OCI-LY7 (cell line): ENCODE measurements around the gene SNX12. TPM values are rescaled to one million over a fixed set of nuclear protein-coding genes. Genes with fewer than 3 reads are reported as not detected.

Source experiments
- BruUV-seq: library from RNA; stranded (reverse); fragments of 400-500 nt; replicated peaks from 2 replicates; lab custom pipeline; 2021; lab: Mats Ljungman, UMichigan
- CTCF ChIA-PET: fragments of 300-600 bp; sonication (Branson Sonifier 250); formaldehyde crosslinking; loops from one replicate; lab custom pipeline; 2022; ENCODE audit warnings: antibody characterized with exemption; ENCODE audit not compliant: unreplicated experiment; lab: Charles Lee
- POLR2A ChIA-PET: fragments of 300-600 bp; sonication (Branson Sonifier 250); formaldehyde crosslinking; loops from one replicate; lab custom pipeline; 2022; ENCODE audit warnings: antibody characterized with exemption; lab: Charles Lee
- DNase-seq: peaks from one replicate; pipeline ENCODE4 v3.0.0-alpha.2; 2015; ENCODE audit warnings: low spot score
- H2AFZ ChIP-seq: fragments of 200-600 bp; sonication (generic), shearing (Covaris generic); 2 replicates; pipeline ENCODE4 v1.6.1; 2014; ENCODE audit warnings: mild to moderate bottlenecking, antibody characterized with exemption, low read length, moderate library complexity
- H3K27ac ChIP-seq: fragments of 200-600 bp; sonication (generic); 2 replicates; pipeline ENCODE4 v1.5.1; 2014; ENCODE audit warnings: mixed run types, low read depth, mild to moderate bottlenecking, moderate library complexity, low read length, inconsistent platforms; ENCODE audit not compliant: poor library complexity, severe bottlenecking
- H3K36me3 ChIP-seq: fragments of 200-600 bp; sonication (generic); 2 replicates; pipeline ENCODE4 v1.6.1; 2014; ENCODE audit warnings: mild to moderate bottlenecking, antibody characterized with exemption, low read length, moderate library complexity, mixed read lengths; ENCODE audit not compliant: insufficient read depth
- H3K4me1 ChIP-seq: fragments of 200-600 bp; sonication (generic); 2 replicates; pipeline ENCODE4 v1.5.1; 2014; ENCODE audit warnings: mild to moderate bottlenecking, low read length; ENCODE audit not compliant: insufficient read depth, poor library complexity, severe bottlenecking
- H3K4me2 ChIP-seq: fragments of 200-600 bp; sonication (generic); 2 replicates; pipeline ENCODE4 v1.6.1; 2014; ENCODE audit warnings: mild to moderate bottlenecking, low read length
- H3K4me3 ChIP-seq: fragments of 200-600 bp; sonication (generic); 2 replicates; pipeline ENCODE4 v1.5.1; 2014; ENCODE audit warnings: mild to moderate bottlenecking, low read depth, low read length; ENCODE audit not compliant: poor library complexity, severe bottlenecking
- H3K79me2 ChIP-seq: fragments of 200-600 bp; sonication (generic); 2 replicates; pipeline ENCODE4 v1.6.1; 2016; ENCODE audit warnings: low read depth, mild to moderate bottlenecking, low read length, moderate library complexity, mixed read lengths; ENCODE audit not compliant: insufficient read depth
- H3K9me2 ChIP-seq: fragments of 200-600 bp; sonication (generic); 2 replicates; pipeline ENCODE4 v1.6.1; 2016; ENCODE audit warnings: mild to moderate bottlenecking, low read length, mixed read lengths; ENCODE audit not compliant: insufficient read depth
- H3K9me3 ChIP-seq: fragments of 200-600 bp; sonication (generic); 2 replicates; pipeline ENCODE4 v1.6.1; 2014; ENCODE audit warnings: mild to moderate bottlenecking, mixed run types, low read length, mixed read lengths
- H4K20me1 ChIP-seq: fragments of 200-600 bp; sonication (generic); 2 replicates; pipeline ENCODE4 v1.6.1; 2014; ENCODE audit warnings: mild to moderate bottlenecking, antibody characterized with exemption, low read length, moderate library complexity, mixed read lengths; ENCODE audit not compliant: insufficient read depth
- CTCF ChIP-seq: fragments of 200-600 bp; sonication (generic); conservative IDR thresholded peaks from 2 replicates; pipeline ENCODE4 v1.5.1; 2014; ENCODE audit warnings: mild to moderate bottlenecking, antibody characterized with exemption, low read length, moderate library complexity, mixed read lengths
- EZH2phosphoT487 ChIP-seq: fragments of 200-600 bp; sonication (generic); IDR thresholded peaks from 2 replicates; pipeline ENCODE4 v1.6.1; 2018; ENCODE audit warnings: low read depth, borderline replicate concordance, mild to moderate bottlenecking, mixed run types, antibody characterized with exemption, low read length, moderate library complexity, mixed read lengths
- intact Hi-C: fragments of 100-400 bp; cut with micrococcal nuclease; formaldehyde crosslinking; loops from one replicate; pipeline ENCODE4 v1.10.0; 2022; ENCODE audit not compliant: unreplicated experiment
- total RNA-seq, 2 experiments: library from RNA; depleted of rRNA in 1 of 2; stranded (reverse); fragments of >200 nt in 1 of 2; shearing (Covaris generic) in 1 of 2; gene quantifications; 2 replicates each; pipeline ENCODE4 v1.2.3, GENCODE V29; 2014 to 2022

The SNX12 gene
- total RNA-seq, 2 experiments from 2014 or later, result 24.8 to 28.7 TPM

- Histone ChIP-seq H4K20me1 (no peaks in the 10 kb centered on the region), H3K9me3 (no peaks in the 10 kb centered on the region), H3K27ac (peak overlapping the region; percentile 61), H3K36me3 (peaks cover 15% of the 10 kb centered on the region), H3K4me1 (peaks cover 25% of the 10 kb centered on the region), H3K4me3 (peak overlapping the region; percentile 37), H3K9me2 (no peaks in the 10 kb centered on the region), H3K4me2 (peak overlapping the region; percentile 67), H2AFZ (peak overlapping the region; percentile 26; the same call in 1 of the 2 replicates), H3K79me2 (no peaks in the 10 kb centered on the region)
- ChIA-PET POLR2A (interaction anchor here (1.5 to 3.6 kb wide), 3 partner anchors 9 to 262 kb away, joined by 4 to 17 read pairs (median 10); partner anchors contain the start of genes IL2RG, MED12 and TAF1), CTCF (no interaction called here)
- DNase-seq, result peak; percentile 60
- BruUV-seq, result no TSS peak
- TF ChIP-seq EZH2phosphoT487, result no peak
- TF ChIP-seq CTCF, result no peak
- intact Hi-C loops, result no loop called here
Measured at GRCh38 chrX:71103110-71103983, 35.2 kb upstream of the SNX12 start.

- H3K79me2 ChIP-seq, result no peaks in the 10 kb centered on the region
- ChIA-PET POLR2A (interaction anchor here (1.5 to 3.6 kb wide), 3 partner anchors 10 to 263 kb away, joined by 4 to 17 read pairs (median 10); partner anchors contain the start of genes IL2RG, MED12 and TAF1), CTCF (interaction anchor here (0.5 kb wide), 1 partner anchor 16 kb away, joined by 3 read pairs; the partner anchor contains the start of gene MED12)
- H2AFZ ChIP-seq, result no peak overlapping the region
- H3K27ac ChIP-seq, result peak overlapping the region; percentile 61
- no TSS peak for BruUV-seq
- no peak for TF ChIP-seq CTCF
- TF ChIP-seq EZH2phosphoT487, result no peak
- 0 out of 2 replicates have a peak, but pooled peaks cover 6% of the 10 kb centered on the region for H3K36me3 ChIP-seq
- peaks cover 29% of the 10 kb centered on the region for H3K4me1 ChIP-seq
- H4K20me1 ChIP-seq, result no peaks in the 10 kb centered on the region
- H3K9me2 ChIP-seq, result no peaks in the 10 kb centered on the region
- intact Hi-C loops, result no loop called here
- DNase-seq, result no peak
- no peaks in the 10 kb centered on the region for H3K9me3 ChIP-seq
- H3K4me2 ChIP-seq, result no peak overlapping the region
- H3K4me3 ChIP-seq, result no peak overlapping the region
Measured at GRCh38 chrX:71102292-71102691, 34.2 kb upstream of the SNX12 start.
